ENCODE data around the gene KIF4B. TPM values are rescaled to one million over a fixed set of nuclear protein-coding genes. Genes with fewer than 3 reads are reported as not detected.
A peak's percentile ranks its signal among the peaks of the same experiment; 100 is the strongest.

KIF4B gene
- total and polyA plus RNA-seq, 2 of the 8 experiments (the other 6 are each of a cell fraction or from before 2014, with no cell fraction given): 0.02 to 0.15 TPM

DNA sequence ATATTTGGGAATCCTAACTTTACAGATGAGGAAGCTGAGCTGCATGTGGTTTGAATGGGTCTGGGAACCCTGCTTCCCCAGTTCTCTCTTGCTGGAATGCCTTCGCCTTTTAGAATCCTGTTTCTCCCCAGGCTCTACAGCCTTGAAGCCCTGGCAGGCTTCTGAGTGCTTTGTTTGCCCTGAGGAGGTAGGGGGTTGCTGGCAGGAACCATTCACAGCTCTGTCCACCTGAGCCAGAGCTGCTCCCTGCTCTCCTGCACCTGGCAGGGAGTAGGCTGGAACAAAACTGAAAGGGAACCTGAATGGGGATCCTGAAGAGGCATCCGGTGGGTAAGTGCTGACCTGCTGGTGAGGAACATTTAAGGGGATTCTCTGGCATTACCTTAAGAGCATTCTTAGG lies 33.0 kb downstream of the KIF4B start:
- Histone ChIP-seq H4K8ac (ENCODE audit: extremely low read depth, insufficient read depth, low read length) (no peak overlapping the region), H2AK5ac (ENCODE audit: low read depth, low read length) (no peak overlapping the region), H3K23ac (ENCODE audit: insufficient read length) (no peak overlapping the region), H3K14ac (ENCODE audit: insufficient read length) (no peak overlapping the region), H3K4me1 (replicated peaks in 1 of 4; ENCODE audit: control insufficient read depth in 3 of 4, insufficient read depth in 4 of 4, low read length in 3 of 4) (peaks cover 0 to 29% (median 10%) of the 10 kb centered on the region in 4 experiments; a peak in 6 of 7 replicates), H4K5ac (ENCODE audit: insufficient read length, low read depth, low read length) (no peak overlapping the region), H3K9ac (replicated peaks in 1 of 4; ENCODE audit: extremely low read depth in 1 of 4, low read depth in 3 of 4, low read length in 3 of 4) (no peak overlapping the region), H4K20me1 (replicated peaks in 1 of 2; ENCODE audit: control insufficient read depth in 1 of 2, insufficient read depth in 2 of 2, low read length in 2 of 2) (no peaks in the 10 kb centered on the region), H2AFZ (ENCODE audit: low read length) (no peak overlapping the region), H2BK12ac (ENCODE audit: low read depth, low read length) (no peak overlapping the region), H3K79me2 (ENCODE audit: control insufficient read depth in 1 of 2, insufficient read depth in 2 of 2, low read length in 2 of 2) (no peaks in the 10 kb centered on the region), H3K36me3 (ENCODE audit: control insufficient read depth in 2 of 4, insufficient read depth in 4 of 4, low read length in 3 of 4) (no peaks in the 10 kb centered on the region), H2BK20ac (ENCODE audit: low read length) (0 out of 2 replicates have a peak overlapping the region, but pooled peaks have one; percentile 49), H3K4me2 (ENCODE audit: insufficient read depth in 1 of 2, low read depth in 2 of 2, low read length in 2 of 2) (no peak overlapping the region), H4K91ac (replicated peaks; ENCODE audit: insufficient read length, low read length) (no peak overlapping the region), H3K27me3 (replicated peaks in 1 of 4; ENCODE audit: control insufficient read depth in 3 of 4, extremely low read depth in 1 of 4, insufficient read depth in 3 of 4, low read length in 3 of 4) (no peaks in the 10 kb centered on the region), H3K4me3 (ENCODE audit: extremely low read depth in 1 of 4, insufficient read depth in 2 of 4, low read depth in 3 of 4, low read length in 4 of 4) (no peak overlapping the region), H3K79me1 (ENCODE audit: low read depth, low read length) (no peaks in the 10 kb centered on the region), H2BK15ac (ENCODE audit: low read length) (no peak overlapping the region), H3K56ac (replicated peaks; ENCODE audit: insufficient read length, low read depth, low read length) (no peak overlapping the region), H3K23me2 (ENCODE audit: low read depth, low read length) (no peaks in the 10 kb centered on the region), H2BK120ac (replicated peaks; ENCODE audit: low read depth, low read length) (no peak overlapping the region), H3K4ac (replicated peaks; ENCODE audit: insufficient read length, low read depth, low read length) (no peak overlapping the region), H3K18ac (ENCODE audit: extremely low read depth, low read length) (no peak overlapping the region), H3K9me3 (ENCODE audit: insufficient read depth in 2 of 2, low read depth in 1 of 2, low read length in 1 of 2) (no peaks in the 10 kb centered on the region), H3K27ac (ENCODE audit: low read depth, low read length) (0 out of 2 replicates have a peak overlapping the region, but pooled peaks have one; percentile 17), H2BK5ac (ENCODE audit: low read depth, low read length) (peak overlapping the region; percentile 8; the same call in 1 of the 2 replicates)
- FAIRE-seq (peak; percentile 48), DNase-seq (ENCODE audit: low read depth in 1 of 2, low spot score in 2 of 2) (peak in 1 of 2 experiments; percentile 49)
- TF ChIP-seq, protein P1, sequence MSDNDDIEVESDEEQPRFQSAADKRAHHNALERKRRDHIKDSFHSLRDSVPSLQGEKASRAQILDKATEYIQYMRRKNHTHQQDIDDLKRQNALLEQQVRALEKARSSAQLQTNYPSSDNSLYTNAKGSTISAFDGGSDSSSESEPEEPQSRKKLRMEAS (IDR thresholded peaks at IDR 0.05): peak; percentile 31; the same call in 1 of the 2 replicates
- peak; percentile 56; the same call in 1 of the 2 replicates for TF ChIP-seq TBP (IDR thresholded peaks at IDR 0.05; ENCODE audit: low read depth, low read length)
- peak; percentile 44; the same call in 1 of the 2 replicates for TF ChIP-seq KDM1A (IDR thresholded peaks at IDR 0.05; ENCODE audit: borderline replicate concordance, low read length)
- TF ChIP-seq TCF12 (IDR thresholded peaks at IDR 0.05; ENCODE audit: low read depth, low read length): peak; percentile 79; the same call in 1 of the 2 replicates
- peak; percentile 2 for TF ChIP-seq ASH2L (IDR thresholded peaks at IDR 0.05; ENCODE audit: low read length)
- no peak for TF ChIP-seq FOSL1 (IDR thresholded peaks at IDR 0.05; ENCODE audit: insufficient read depth, low read depth, low read length)
- TF ChIP-seq, protein P2, sequence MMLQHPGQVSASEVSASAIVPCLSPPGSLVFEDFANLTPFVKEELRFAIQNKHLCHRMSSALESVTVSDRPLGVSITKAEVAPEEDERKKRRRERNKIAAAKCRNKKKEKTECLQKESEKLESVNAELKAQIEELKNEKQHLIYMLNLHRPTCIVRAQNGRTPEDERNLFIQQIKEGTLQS (IDR thresholded peaks at IDR 0.05; ENCODE audit: insufficient read depth, low read depth, low read length): no peak
- POLR2A ChIA-PET (ENCODE audit: partially characterized antibody): interaction anchor here (1.3 kb wide), 1 partner anchor 9 kb away, joined by 5 read pairs; no protein-coding TSS in a partner anchor
- CTCF ChIA-PET (ENCODE audit: partially characterized antibody): interaction anchor here (0.7 to 2.4 kb wide), 8 partner anchors 8 to 101 kb away, joined by 3 to 8 read pairs (median 3); no protein-coding TSS in a partner anchor
- WGBS, 2 experiments (ENCODE audit: extremely low coverage in 1 of 2, insufficient coverage in 1 of 2, insufficient read length in 1 of 2, insufficient replicate concordance in 2 of 2, low coverage in 1 of 2, low lambda C conversion rate in 2 of 2, missing lambda C conversion rate in 1 of 2): 72% methylated on average over 2 of the region's 2 CpGs; no CpG with 5 or more reads in 1 of the 2 experiments

Data from H1 (cell line).